GM12878 (cell line): ENCODE measurements around the gene IBA57. TPM values are rescaled to one million over a fixed set of nuclear protein-coding genes. Genes with fewer than 3 reads are reported as not detected.

ENCODE experiments used
- ATAC-seq: fragments of 200-7000 bp; cut with Tn5 transposase; 3 replicates; pipeline ENCODE4 v1.9.1; 2020; ENCODE audit warnings: mild to moderate bottlenecking, moderate library complexity
- BruUV-seq: library from RNA; stranded (reverse); fragments of 400-500 nt; replicated peaks from 2 replicates; lab custom pipeline; 2021; lab: Mats Ljungman, UMichigan
- CTCF ChIA-PET: fragments of 300-600 bp; sonication (Branson Sonifier 250); formaldehyde crosslinking; extraction: SDS; loops from one replicate; lab custom pipeline; 2021; ENCODE audit warnings: inconsistent platforms; lab: Yijun Ruan, JAX
- POLR2A ChIA-PET: fragments of 350-600 bp; formaldehyde crosslinking; extraction: SDS; loops from one replicate; lab custom pipeline; 2021; ENCODE audit warnings: inconsistent platforms; lab: Charles Lee
- RAD21 ChIA-PET: fragments of 300-600 bp; sonication (Branson Sonifier 250); formaldehyde crosslinking; loops from one replicate; lab custom pipeline; 2023; ENCODE audit warnings: antibody characterized with exemption; ENCODE audit not compliant: unreplicated experiment; lab: Charles Lee
- SMC1A ChIA-PET: fragments of 300-600 bp; sonication (Branson Sonifier 250); formaldehyde crosslinking; loops from one replicate; lab custom pipeline; 2023; ENCODE audit not compliant: unreplicated experiment, uncharacterized antibody; lab: Charles Lee
- DNase-seq: peaks from one replicate; pipeline ENCODE4 v3.0.0-alpha.2; 2011; ENCODE audit warnings: low read depth, low spot score
- FAIRE-seq: peaks from 3 replicates; lab custom pipeline; 2011; peaks lifted over from hg19 to GRCh38; lab: Jason Lieb, UNC
- H2AFZ ChIP-seq: 2 replicates; pipeline ENCODE4 v1.6.0; 2011; ENCODE audit warnings: low read depth, low read length, control low read depth; ENCODE audit not compliant: control insufficient read depth
- H3K27ac ChIP-seq: 2 replicates; pipeline ENCODE4 v1.5.1; 2011; ENCODE audit warnings: control low read depth; ENCODE audit not compliant: control insufficient read depth, insufficient read depth
- H3K27me3 ChIP-seq, 2 experiments: replicated peaks in 1 of 2; 2 replicates each; pipeline versions ENCODE4 v1.6.0 to v1.6.1; 2011; ENCODE audit warnings: low read length in 1 of 2; ENCODE audit not compliant: control insufficient read depth in 2 of 2, insufficient read depth in 2 of 2
- H3K36me3 ChIP-seq, 2 experiments: 2 replicates each; pipeline ENCODE4 v1.5.1; 2011; ENCODE audit warnings: low read length in 1 of 2; ENCODE audit not compliant: control insufficient read depth in 2 of 2, insufficient read depth in 2 of 2
- H3K4me1 ChIP-seq: 2 replicates; pipeline ENCODE4 v1.6.1; 2011; ENCODE audit warnings: mild to moderate bottlenecking, low read length, moderate library complexity, mixed read lengths; ENCODE audit not compliant: control insufficient read depth, insufficient read depth
- H3K4me2 ChIP-seq: 2 replicates; pipeline ENCODE4 v1.6.0; 2011; ENCODE audit warnings: control low read depth; ENCODE audit not compliant: control insufficient read depth, insufficient read depth
- H3K4me3 ChIP-seq: fragments of 200-600 bp; sonication (generic); 2 replicates; pipeline ENCODE4 v1.5.1; 2016
- H3K79me2 ChIP-seq: 2 replicates; pipeline ENCODE4 v1.6.0; 2011; ENCODE audit warnings: low read length; ENCODE audit not compliant: control insufficient read depth, insufficient read depth
- H3K9ac ChIP-seq: 2 replicates; pipeline ENCODE4 v1.8.0; 2011; ENCODE audit warnings: low read length, control low read depth, mixed read lengths; ENCODE audit not compliant: control insufficient read depth, insufficient read depth
- H3K9me3 ChIP-seq: replicated peaks from 3 replicates; pipeline ENCODE4 v1.5.1; 2011; ENCODE audit warnings: mild to moderate bottlenecking, low read length; ENCODE audit not compliant: control insufficient read depth, insufficient read depth
- H4K20me1 ChIP-seq: 2 replicates; pipeline ENCODE4 v1.6.0; 2011; ENCODE audit not compliant: control insufficient read depth, insufficient read depth
- CREB1 ChIP-seq: IDR thresholded peaks from 2 replicates; pipeline ENCODE4 v1.6.1; 2012; ENCODE audit warnings: low read depth, mild to moderate bottlenecking, inconsistent platforms
- POLR2AphosphoS5 ChIP-seq: IDR thresholded peaks from 2 replicates; pipeline ENCODE4 v1.6.1; 2011; ENCODE audit warnings: mild to moderate bottlenecking, low read length, inconsistent platforms
- RFX5 ChIP-seq: IDR thresholded peaks from 2 replicates; pipeline ENCODE4 v1.6.1; 2011; ENCODE audit warnings: low read depth, low read length, improper control_type of control experiment
- SMARCA5 ChIP-seq: fragments of 450-650 bp; IDR thresholded peaks from 2 replicates; pipeline ENCODE4 v1.6.1; 2017; ENCODE audit warnings: mild to moderate bottlenecking
- STAT1 ChIP-seq: fragments of 450-650 bp; conservative IDR thresholded peaks from 2 replicates; pipeline ENCODE4 v1.6.1; 2014; ENCODE audit warnings: antibody characterized with exemption, mild to moderate bottlenecking
- ZNF217 ChIP-seq: fragments of 450-650 bp; IDR thresholded peaks from 2 replicates; pipeline ENCODE4 v1.6.1; 2017; ENCODE audit warnings: antibody characterized with exemption, mild to moderate bottlenecking
- ZNF622 ChIP-seq: fragments of 450-650 bp; IDR thresholded peaks from 2 replicates; pipeline ENCODE4 v1.6.1; 2017; ENCODE audit warnings: mild to moderate bottlenecking, inconsistent platforms
- WGBS: methylation state at CpG from one replicate; pipeline ENCODE4 v1.1.6; 2016; ENCODE audit warnings: low lambda C conversion rate; ENCODE audit not compliant: insufficient replicate concordance, insufficient coverage; ENCODE audit errors: missing lambda C conversion rate; 5-methylcytosine and 5-hydroxymethylcytosine counted together
- in situ Hi-C: fragments of 300-500 bp; cut with MboI; formaldehyde crosslinking; loops from 9 replicates; pipeline ENCODE4 v1.14.3; 2018; ENCODE audit warnings: mixed read lengths
- intact Hi-C: fragments of 100-400 bp; cut with micrococcal nuclease; formaldehyde crosslinking; loops from one replicate; pipeline ENCODE4 v1.14.2; 2022; ENCODE audit not compliant: unreplicated experiment
- polyA plus RNA-seq, 11 experiments: library from polyadenylated mRNA; depleted of rRNA in 4 of 11; unstranded in 6 of 11; stranded (reverse) in 5 of 11; fragments of >200 nt; fragmentation: Nextera tagmentation in 4 of 11; fragmentation: Illumina TruSeq in 1 of 11; extraction: Ambion mirVana in 4 of 11; extraction: Trizol in 1 of 11; gene quantifications; 1 replicate in 1 of 11; 2 replicates in 10 of 11; pipeline versions ENCODE4 v1.2.1 to v1.2.3, GENCODE V29; 2011 to 2016; ENCODE audit warnings: inconsistent platforms in 2 of 11, missing spikeins in 2 of 11, low read depth in 1 of 11
- total RNA-seq, 4 experiments: library from RNA; depleted of rRNA in 3 of 4; stranded (reverse); fragments of >200 nt in 3 of 4; fragmentation: Illumina TruSeq in 1 of 4; extraction: Trizol in 1 of 4; gene quantifications; 2 replicates each; pipeline versions ENCODE4 v1.2.1 to v1.2.3, GENCODE V29; 2013 to 2021
- TF ChIP-seq, protein P1 (sequence below), 3 experiments: IDR thresholded peaks in 2 of 3; conservative IDR thresholded peaks in 1 of 3; 2 replicates each; pipeline ENCODE4 v1.5.1; 2011; ENCODE audit warnings: low read depth in 3 of 3, low read length in 3 of 3, mild to moderate bottlenecking in 3 of 3, control low read depth in 2 of 3, moderate library complexity in 2 of 3, inconsistent platforms in 1 of 3, mixed read lengths in 1 of 3; ENCODE audit not compliant: control insufficient read depth in 2 of 3, insufficient read depth in 1 of 3; ENCODE audit errors: extremely low read depth in 1 of 3
- TF ChIP-seq, protein P2 (sequence below): fragments of 450-650 bp; IDR thresholded peaks from 2 replicates; pipeline ENCODE4 v1.6.1; 2017; ENCODE audit warnings: mild to moderate bottlenecking, moderate library complexity

IBA57 gene
- total and polyA plus RNA-seq, 10 of the 15 experiments (the other 5 are each of a cell fraction or from before 2014, with no cell fraction given): 0.51 to 8.6 (median 3.7) TPM

DNA sequence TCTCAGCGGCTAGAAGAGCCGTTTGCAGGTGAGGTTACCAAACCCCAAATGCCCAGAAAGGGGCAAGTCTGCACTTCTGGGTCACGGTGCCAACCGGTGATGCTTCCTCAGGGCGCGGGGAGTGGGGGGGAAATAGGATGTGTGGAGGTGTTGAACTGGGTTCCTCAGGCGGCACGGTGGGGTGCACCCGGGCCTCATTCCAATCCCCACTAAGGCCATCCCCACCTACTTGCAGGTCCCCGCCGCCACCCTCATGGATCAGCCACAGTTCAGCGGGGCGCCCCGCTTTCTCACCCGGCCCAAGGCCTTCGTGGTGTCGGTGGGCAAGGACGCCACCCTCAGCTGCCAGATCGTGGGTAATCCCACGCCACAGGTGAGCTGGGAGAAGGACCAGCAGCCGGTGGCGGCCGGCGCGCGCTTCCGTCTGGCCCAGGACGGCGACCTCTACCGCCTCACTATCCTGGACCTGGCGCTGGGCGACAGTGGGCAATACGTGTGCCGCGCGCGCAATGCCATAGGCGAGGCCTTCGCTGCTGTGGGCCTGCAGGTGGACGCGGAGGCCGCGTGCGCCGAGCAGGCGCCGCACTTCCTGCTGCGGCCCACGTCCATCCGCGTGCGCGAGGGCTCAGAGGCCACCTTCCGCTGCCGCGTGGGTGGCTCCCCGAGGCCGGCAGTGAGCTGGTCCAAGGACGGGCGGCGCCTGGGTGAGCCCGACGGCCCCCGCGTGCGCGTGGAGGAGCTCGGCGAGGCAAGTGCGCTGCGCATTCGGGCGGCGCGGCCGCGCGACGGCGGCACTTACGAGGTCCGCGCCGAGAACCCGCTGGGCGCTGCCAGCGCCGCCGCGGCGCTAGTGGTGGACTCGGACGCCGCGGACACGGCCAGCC, 46.2 kb downstream of the IBA57 start:
- SMC1A ChIA-PET: no interaction called here
- ATAC-seq (no peak), FAIRE-seq (no peak), DNase-seq (no peak)
- POLR2A ChIA-PET: no interaction called here
- Histone ChIP-seq H3K4me1 (no peaks in the 10 kb centered on the region), H2AFZ (no peak overlapping the region), H3K9ac (no peak overlapping the region), H3K36me3 (no peaks in the 10 kb centered on the region), H3K4me2 (no peak overlapping the region), H3K27me3 (no peaks in the 10 kb centered on the region; a peak in 1 of 4 replicates), H4K20me1 (no peaks in the 10 kb centered on the region), H3K27ac (no peak overlapping the region), H3K79me2 (no peaks in the 10 kb centered on the region), H3K9me3 (no peaks in the 10 kb centered on the region; the same call in 2 of the 3 replicates), H3K4me3 (no peak overlapping the region)
- RAD21 ChIA-PET: no interaction called here
- BruUV-seq: no TSS peak
- no peak for TF ChIP-seq STAT1
- no peak for TF ChIP-seq POLR2AphosphoS5
- no peak for TF ChIP-seq ZNF217
- CTCF ChIA-PET: interaction anchor here (0.8 to 1.1 kb wide), 2 partner anchors 40 to 56 kb away, joined by 3 read pairs; no protein-coding TSS in a partner anchor
- in situ Hi-C loops (no loop called here), intact Hi-C loops (loop anchor here (5.0 to 10.0 kb wide), 2 partner anchors 73 to 306 kb away; no protein-coding TSS in a partner anchor)
- WGBS: 89% methylated on average over 52 of the region's 96 CpGs

DNA sequence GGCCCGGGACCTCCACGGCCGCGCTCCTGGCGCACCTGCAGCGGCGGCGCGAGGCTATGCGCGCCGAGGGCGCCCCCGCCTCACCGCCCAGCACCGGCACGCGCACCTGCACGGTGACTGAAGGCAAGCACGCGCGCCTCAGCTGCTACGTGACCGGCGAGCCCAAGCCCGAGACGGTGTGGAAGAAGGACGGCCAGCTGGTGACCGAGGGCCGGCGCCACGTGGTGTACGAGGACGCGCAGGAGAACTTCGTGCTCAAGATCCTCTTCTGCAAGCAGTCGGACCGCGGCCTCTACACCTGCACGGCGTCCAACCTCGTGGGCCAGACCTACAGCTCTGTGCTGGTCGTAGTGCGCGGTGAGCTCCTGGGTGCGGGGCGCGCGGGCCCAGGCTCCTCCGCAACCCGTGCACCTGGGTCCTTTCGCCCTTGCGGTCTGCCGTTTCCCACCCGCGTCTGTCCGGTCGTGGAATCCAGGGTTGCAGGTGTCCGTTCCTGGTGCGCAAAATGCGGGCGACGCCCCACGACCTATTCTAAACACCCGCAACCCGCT, 46.9 kb downstream of the IBA57 start:
- CTCF ChIA-PET: interaction anchor here (0.8 kb wide), 1 partner anchor 40 kb away, joined by 3 read pairs; no protein-coding TSS in a partner anchor
- Histone ChIP-seq H4K20me1 (no peaks in the 10 kb centered on the region), H3K4me3 (no peak overlapping the region), H2AFZ (no peak overlapping the region), H3K79me2 (no peaks in the 10 kb centered on the region), H3K9me3 (no peaks in the 10 kb centered on the region; the same call in 2 of the 3 replicates), H3K27me3 (no peaks in the 10 kb centered on the region), H3K4me2 (0 out of 2 replicates have a peak overlapping the region, but pooled peaks have one; percentile 25), H3K9ac (no peak overlapping the region), H3K36me3 (no peaks in the 10 kb centered on the region), H3K27ac (no peak overlapping the region), H3K4me1 (no peaks in the 10 kb centered on the region)
- intact Hi-C loops: loop anchor here (5.0 to 10.0 kb wide), 2 partner anchors 72 to 305 kb away; no protein-coding TSS in a partner anchor
- BruUV-seq: no TSS peak
- RAD21 ChIA-PET: no interaction called here
- SMC1A ChIA-PET: no interaction called here
- DNase-seq (no peak), FAIRE-seq (no peak), ATAC-seq (no peak)
- POLR2A ChIA-PET: no interaction called here
- 97% methylated on average over 42 of the region's 66 CpGs for WGBS
- in situ Hi-C loops: no loop called here
- TF ChIP-seq CREB1 (no peak), RFX5 (no peak), ZNF622 (no peak), SMARCA5 (no peak)
- TF ChIP-seq, protein P1, sequence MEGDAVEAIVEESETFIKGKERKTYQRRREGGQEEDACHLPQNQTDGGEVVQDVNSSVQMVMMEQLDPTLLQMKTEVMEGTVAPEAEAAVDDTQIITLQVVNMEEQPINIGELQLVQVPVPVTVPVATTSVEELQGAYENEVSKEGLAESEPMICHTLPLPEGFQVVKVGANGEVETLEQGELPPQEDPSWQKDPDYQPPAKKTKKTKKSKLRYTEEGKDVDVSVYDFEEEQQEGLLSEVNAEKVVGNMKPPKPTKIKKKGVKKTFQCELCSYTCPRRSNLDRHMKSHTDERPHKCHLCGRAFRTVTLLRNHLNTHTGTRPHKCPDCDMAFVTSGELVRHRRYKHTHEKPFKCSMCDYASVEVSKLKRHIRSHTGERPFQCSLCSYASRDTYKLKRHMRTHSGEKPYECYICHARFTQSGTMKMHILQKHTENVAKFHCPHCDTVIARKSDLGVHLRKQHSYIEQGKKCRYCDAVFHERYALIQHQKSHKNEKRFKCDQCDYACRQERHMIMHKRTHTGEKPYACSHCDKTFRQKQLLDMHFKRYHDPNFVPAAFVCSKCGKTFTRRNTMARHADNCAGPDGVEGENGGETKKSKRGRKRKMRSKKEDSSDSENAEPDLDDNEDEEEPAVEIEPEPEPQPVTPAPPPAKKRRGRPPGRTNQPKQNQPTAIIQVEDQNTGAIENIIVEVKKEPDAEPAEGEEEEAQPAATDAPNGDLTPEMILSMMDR (IDR thresholded peaks at IDR 0.05 in 2 of 3, conservative IDR thresholded peaks at IDR 0.05 in 1 of 3; ENCODE audit: control insufficient read depth in 2 of 3, extremely low read depth in 1 of 3, insufficient read depth in 1 of 3, low read depth in 3 of 3, low read length in 3 of 3): no peak
- TF ChIP-seq, protein P2, sequence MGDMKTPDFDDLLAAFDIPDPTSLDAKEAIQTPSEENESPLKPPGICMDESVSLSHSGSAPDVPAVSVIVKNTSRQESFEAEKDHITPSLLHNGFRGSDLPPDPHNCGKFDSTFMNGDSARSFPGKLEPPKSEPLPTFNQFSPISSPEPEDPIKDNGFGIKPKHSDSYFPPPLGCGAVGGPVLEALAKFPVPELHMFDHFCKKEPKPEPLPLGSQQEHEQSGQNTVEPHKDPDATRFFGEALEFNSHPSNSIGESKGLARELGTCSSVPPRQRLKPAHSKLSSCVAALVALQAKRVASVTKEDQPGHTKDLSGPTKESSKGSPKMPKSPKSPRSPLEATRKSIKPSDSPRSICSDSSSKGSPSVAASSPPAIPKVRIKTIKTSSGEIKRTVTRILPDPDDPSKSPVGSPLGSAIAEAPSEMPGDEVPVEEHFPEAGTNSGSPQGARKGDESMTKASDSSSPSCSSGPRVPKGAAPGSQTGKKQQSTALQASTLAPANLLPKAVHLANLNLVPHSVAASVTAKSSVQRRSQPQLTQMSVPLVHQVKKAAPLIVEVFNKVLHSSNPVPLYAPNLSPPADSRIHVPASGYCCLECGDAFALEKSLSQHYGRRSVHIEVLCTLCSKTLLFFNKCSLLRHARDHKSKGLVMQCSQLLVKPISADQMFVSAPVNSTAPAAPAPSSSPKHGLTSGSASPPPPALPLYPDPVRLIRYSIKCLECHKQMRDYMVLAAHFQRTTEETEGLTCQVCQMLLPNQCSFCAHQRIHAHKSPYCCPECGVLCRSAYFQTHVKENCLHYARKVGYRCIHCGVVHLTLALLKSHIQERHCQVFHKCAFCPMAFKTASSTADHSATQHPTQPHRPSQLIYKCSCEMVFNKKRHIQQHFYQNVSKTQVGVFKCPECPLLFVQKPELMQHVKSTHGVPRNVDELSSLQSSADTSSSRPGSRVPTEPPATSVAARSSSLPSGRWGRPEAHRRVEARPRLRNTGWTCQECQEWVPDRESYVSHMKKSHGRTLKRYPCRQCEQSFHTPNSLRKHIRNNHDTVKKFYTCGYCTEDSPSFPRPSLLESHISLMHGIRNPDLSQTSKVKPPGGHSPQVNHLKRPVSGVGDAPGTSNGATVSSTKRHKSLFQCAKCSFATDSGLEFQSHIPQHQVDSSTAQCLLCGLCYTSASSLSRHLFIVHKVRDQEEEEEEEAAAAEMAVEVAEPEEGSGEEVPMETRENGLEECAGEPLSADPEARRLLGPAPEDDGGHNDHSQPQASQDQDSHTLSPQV: no peak
